SU-DHL-6 (cell line): ENCODE results near the gene SLC25A13.

Source experiments
- CTCF ChIP-seq: fragments of 200-600 bp; sonication (generic); IDR thresholded peaks from one replicate; pipeline ENCODE4 v1.5.1; 2017; ENCODE audit warnings: antibody characterized with exemption, mild to moderate bottlenecking, low read length, moderate library complexity; ENCODE audit not compliant: insufficient read depth, poor library complexity, severe bottlenecking
- EZH2phosphoT487 ChIP-seq: fragments of 200-600 bp; sonication (generic), shearing (Covaris generic); conservative IDR thresholded peaks from 2 replicates; pipeline ENCODE4 v1.6.1; 2018; ENCODE audit warnings: mild to moderate bottlenecking, antibody characterized with exemption, low read length, moderate library complexity, mixed read lengths

GRCh38 chr7:96075510-96076349, 246.2 kb downstream of the SLC25A13 start:
- peak; percentile 93 for TF ChIP-seq CTCF
- no peak for TF ChIP-seq EZH2phosphoT487
